Skin of body (tissue), 2 donors: ENCODE data around the gene ALOX15. TPM values are rescaled to one million over a fixed set of nuclear protein-coding genes. Genes with fewer than 3 reads are reported as not detected.
"Not testable (repeated sequence)": the region's sequence is repeated elsewhere in the genome, so short reads cannot be mapped to it uniquely, and the experiment has no call there.

Source experiments
- DNase-seq: peaks from one replicate; lab custom pipeline; 2025; lab: John Stamatoyannopoulos, UW
- total RNA-seq: library from RNA; depleted of rRNA; stranded (reverse); fragments of >200 nt; gene quantifications from one replicate; pipeline ENCODE4 v1.2.3, GENCODE V29; 2014

ALOX15 gene
- total RNA-seq, 1 donor from 2014 or later = 2.9 TPM

- no peak for DNase-seq
Measured at GRCh38 chr17:4594406-4594805, 47.1 kb downstream of the ALOX15 start.

- no peak for DNase-seq
Measured at GRCh38 chr17:4593021-4593421, 48.5 kb downstream of the ALOX15 start.

DNA sequence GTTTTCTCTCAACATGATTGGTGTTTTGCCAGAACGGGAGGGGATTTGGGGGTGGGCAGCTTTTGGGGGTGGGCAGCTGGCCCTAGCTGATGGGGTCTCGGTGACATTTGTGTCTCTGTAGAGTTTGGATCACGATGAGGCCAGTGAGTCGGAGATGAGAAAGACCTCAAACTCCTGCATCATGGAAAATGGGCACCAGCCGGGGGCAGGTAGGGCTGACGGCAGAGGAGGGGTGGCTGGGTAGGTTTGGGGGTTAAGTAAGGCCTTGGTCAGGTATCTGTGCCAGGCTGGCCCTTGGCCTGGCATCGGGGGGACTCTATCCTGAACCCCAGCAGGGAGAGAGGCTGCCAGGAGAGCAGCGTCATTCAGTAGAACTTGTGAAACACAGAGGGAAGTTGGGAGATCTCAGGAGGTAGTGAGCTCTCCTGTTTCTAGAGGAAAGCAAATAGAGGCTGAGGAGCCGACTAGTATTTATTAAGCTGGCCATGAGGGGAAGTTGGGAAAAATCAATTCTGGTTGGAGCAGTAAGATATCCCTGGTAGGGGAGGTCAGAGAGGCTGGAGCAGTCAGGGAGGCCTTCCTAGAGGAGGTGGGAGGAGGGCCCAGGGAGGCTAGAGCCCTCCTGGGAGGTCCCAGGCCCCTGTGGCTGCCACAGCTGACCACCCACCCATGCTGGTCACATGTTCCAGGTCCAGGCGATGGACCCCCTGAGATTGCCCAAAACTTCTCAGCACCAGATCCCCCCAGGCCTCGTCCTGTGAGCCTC lies 49.1 kb downstream of the ALOX15 start:
- no peak for DNase-seq

- DNase-seq = no peak
Measured at GRCh38 chr17:4591529-4591928, 49.9 kb downstream of the ALOX15 start.

- DNase-seq = no peak
Measured at GRCh38 chr17:4590981-4591453, 50.5 kb downstream of the ALOX15 start.

DNA sequence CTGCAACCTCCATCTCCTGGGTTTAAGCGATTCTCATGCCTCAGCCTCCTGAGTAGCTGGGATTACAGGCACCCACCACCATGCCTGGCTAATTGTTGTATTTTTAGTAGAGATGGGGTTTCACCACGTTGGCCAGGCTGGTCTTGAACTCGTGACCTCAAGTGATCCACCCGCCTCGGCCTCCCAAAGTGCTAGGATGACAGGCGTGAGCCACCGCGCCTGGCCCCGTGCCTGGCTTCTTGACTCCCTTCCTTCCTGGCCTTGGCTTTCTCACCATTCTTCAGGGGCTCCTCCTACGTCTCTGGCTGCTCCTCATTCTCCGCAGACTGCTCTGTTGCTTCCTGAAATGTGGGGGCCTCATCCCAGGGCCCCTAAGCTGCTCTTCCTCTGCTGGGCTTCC lies 51.4 kb downstream of the ALOX15 start:
- not testable (repeated sequence) for DNase-seq

DNA sequence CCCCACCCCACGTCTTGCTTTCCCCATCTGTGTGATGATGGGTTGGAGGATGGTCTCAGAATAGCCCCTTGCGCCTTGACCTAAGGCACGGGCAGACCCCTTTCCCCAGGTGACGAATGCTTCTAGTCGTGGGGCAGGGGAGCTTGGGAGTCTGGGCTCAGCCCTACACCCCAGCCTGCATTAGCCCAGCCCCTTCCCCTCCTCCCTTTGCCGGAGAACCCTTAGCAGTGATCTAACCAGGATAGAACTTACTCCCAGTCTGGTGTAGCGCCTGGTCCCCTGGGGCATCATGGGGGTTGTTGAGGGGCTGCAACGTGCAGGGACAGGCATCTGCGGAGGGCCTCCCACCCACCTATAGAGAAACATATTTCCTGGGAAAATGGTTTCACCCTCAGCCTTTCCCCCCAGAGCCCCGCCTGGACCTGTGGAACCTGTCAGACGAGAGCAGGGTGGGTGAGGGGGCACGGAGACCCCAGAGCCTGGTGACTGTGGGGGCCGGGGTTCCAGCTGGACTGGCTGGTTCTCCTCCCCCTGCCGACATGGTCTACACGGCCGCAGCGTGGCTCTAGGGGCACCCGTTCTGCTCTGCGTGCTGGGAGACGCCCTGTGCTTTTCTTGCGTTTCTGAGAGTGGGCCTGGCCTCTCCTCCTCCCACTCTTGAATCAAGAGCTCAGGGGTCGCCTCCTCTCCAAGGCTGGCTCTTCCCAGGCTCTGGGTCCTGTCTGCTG lies 52.4 kb downstream of the ALOX15 start:
- DNase-seq = no peak

DNA sequence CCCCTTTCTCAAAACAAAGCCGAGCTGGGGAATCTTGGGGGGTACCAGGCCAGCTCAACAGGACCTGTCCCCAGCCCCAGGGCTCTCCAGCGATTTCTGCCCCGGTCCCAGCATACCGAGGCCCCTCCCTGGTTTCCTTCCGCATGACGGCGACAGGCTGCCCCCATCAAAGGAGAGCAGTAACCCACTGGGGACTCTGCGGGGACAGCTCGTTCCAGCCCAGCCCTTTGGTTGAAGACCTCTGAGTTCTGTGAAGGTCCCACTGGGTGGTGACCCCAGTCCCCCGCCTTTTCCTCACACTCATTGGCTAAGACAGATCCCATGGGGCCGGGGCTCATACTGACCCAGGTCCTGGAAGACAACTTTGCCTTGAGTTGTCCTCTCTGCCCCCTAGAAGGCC lies 53.1 kb downstream of the ALOX15 start:
- DNase-seq = no peak

DNA sequence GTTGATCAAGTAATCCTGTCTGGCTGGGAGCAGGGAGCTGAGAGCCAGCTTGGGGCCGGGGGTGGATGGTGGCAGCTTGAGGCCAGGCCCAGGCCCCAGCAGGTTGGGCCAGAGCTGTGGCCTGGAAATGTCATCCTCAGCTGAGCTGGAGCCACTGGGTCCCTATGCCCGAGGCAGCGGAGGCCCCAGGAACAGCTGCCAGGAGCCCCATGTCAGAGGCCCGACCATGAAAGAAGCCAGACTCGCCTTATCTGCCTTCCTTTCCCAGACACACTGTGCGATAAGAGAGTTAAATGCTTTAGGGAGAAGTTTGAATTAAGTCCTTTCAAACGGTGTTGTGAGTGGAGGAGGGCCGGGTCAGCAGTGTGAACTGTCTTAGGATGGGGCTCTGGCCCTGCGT lies 53.7 kb downstream of the ALOX15 start:
- no peak for DNase-seq

- no peak for DNase-seq
Measured at GRCh38 chr17:4587195-4587594, 54.3 kb downstream of the ALOX15 start.

DNA sequence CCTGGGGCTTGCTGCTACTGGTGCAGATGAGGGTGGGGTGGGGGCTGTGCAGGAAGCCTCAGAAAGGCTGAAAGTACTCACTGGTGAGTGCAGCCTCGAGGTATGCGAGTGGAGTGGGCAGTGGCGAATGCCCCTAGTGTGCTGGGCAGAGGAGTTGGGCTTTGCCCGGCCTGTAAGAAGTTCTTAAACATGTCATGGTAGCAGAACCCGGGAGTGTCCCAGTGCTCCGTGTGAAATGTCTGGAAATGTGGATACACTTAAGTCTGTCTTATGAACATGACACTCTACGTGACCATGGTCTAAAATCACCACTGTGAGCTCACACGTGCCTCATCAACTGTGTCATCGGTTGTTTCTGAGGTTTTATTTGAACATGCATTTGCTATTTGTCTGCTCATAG lies 55.4 kb downstream of the ALOX15 start:
- DNase-seq = no peak

GRCh38 chr17:4585638-4585994 lies 55.9 kb downstream of the ALOX15 start:
- no peak for DNase-seq

DNA sequence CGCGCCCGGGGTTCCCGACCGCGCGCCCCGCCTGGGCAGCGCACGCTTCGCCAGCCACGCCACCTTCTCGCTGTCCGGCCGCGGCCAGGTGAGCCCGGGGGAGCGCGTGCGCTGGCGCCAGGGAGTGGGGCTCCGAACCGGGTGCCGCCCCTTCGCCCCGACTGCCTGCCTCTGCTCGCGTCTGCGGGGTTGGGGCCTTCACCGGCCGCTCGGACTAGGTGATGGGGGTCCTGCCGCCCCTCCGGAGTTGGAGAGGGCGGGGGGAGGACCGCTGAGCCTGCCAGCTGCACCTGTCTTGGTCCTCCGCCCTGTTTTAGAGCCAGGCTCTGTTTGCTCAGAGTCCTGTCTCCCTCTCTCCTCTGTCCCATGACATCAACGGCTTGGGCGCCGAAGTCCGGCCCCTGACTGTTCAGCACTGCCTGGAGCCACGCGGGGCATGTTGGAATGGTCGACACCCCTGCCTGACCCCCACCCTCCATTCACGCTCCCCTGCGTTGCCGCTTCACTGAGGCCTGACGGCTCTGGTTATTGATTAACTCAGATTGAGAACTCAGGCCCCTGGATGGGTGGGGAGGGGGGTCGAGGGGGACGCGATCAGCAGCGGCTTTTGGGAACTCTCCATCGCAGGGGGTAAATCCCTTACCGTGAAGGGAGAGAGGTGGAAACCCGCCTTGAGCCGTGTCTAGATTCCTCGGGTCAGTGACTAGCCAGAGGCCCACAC lies 56.4 kb downstream of the ALOX15 start:
- no peak for DNase-seq

- no peak for DNase-seq
Measured at GRCh38 chr17:4584101-4584916, 57.2 kb downstream of the ALOX15 start, which contains the start of gene SMTNL2. Gene SMTNL2 (plus strand): TSS chr17:4584529. CDS start chr17:4584606, 77 bp downstream.

DNA sequence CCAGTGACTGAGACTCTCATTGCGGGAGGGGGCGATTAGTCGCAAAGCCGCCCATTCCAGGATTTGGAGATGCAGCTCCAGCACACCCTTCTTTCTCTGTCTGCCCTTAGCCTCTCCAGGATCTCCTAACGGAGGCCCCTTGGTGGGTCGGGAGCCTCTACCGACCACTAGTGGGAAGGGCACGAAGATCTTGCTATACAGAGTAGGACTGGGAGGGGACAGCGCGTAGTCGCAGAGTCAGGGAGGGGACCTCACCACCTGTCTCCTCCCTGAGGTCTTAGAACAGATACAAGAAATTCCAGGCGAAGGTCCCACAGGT lies 57.7 kb downstream of the ALOX15 start:
- DNase-seq = peak; percentile 14

DNA sequence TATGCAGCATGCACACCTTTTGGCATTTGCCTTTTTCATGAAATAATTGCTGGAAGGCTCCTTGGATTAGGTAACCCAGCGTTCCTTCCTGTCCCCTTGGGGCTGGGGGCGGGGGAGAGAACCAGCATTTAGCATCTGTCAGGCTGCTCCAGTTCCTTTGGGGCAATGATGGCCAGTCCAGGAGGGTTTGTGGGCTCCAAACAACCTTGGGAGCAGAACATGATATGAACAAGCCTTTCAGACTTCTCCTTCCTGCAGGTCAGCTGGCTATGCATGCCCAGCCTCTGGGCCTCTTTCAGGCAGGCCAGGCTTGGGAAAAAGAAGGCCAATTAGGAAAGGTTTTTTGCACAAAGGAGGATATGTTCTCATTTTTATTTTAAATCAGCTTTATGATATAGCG lies 58.3 kb downstream of the ALOX15 start:
- no peak for DNase-seq

DNA sequence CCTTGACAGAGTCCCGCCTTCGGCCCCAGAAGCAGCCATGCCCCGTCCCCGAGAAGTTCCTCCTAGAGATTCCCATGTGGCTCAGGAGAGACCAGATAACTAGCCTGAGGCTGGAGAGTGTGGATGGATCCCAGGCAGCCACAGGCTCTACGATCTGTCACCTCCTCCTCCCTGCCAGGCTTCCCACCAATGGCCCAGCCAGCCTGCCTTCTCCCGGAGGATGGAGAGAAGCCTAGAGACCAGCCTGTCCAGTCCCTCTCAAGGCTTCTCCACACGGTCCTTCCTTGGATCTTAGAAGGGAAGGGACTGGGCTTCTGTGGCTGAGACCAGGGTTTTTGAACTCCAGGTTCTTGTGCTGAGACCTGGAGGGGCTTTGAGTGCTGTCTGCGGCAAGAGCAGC lies 58.8 kb downstream of the ALOX15 start:
- no peak for DNase-seq

DNA sequence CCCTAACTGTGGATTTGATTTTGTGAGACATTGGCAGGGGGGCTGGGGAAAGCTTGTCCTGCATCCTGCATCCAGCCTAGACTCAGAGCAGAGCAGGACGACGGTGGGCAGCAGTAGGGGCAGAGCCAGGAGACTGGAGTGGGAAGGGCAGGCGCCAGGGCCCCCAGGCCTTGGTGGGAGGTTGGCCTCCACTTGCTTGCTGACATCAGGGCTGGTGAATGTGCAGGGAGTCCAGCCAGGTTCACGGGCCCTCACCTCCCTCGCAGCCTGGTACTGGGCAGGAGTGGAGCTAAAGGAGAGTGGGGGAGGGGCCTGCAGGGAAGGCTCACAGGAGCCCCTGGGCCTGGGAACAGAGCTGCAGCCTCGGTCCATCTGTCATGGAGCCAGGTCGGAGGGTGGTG lies 59.4 kb downstream of the ALOX15 start:
- DNase-seq = no peak
